Esophagus squamous epithelium (tissue), 5 donors: ENCODE results near the gene MICAL3. TPM values are rescaled to one million over a fixed set of nuclear protein-coding genes. Genes with fewer than 3 reads are reported as not detected.

Experiments used
- DNase-seq: peaks from one replicate; lab custom pipeline; 2025; lab: John Stamatoyannopoulos, UW
- H3K27ac ChIP-seq, 4 donors: fragments of 200-600 bp; sonication (generic); one replicate each; pipeline ENCODE4 v1.5.1; 2016 to 2019; ENCODE audit warnings: mild to moderate bottlenecking in 1 of 4
- H3K27me3 ChIP-seq, 4 donors: fragments of 200-600 bp; sonication (generic); 1 replicate in 3 of 4; 2 replicates in 1 of 4; pipeline versions ENCODE4 v1.5.1 to v1.6.0; 2017 to 2021; ENCODE audit warnings: antibody characterized with exemption in 1 of 4
- H3K36me3 ChIP-seq, 3 donors: fragments of 200-600 bp; sonication (generic); one replicate each; pipeline ENCODE4 v1.5.1; 2016 to 2019
- H3K4me1 ChIP-seq, 3 donors: fragments of 200-600 bp; sonication (generic); one replicate each; pipeline ENCODE4 v1.5.1; 2017 to 2019
- H3K4me3 ChIP-seq, 4 donors: fragments of 200-600 bp; sonication (generic); 1 replicate in 3 of 4; 2 replicates in 1 of 4; pipeline ENCODE4 v1.5.1; 2016 to 2019; ENCODE audit warnings: mild to moderate bottlenecking in 2 of 4, moderate library complexity in 1 of 4
- H3K9me3 ChIP-seq, 3 donors: fragments of 200-600 bp; sonication (generic); one replicate each; pipeline ENCODE4 v1.5.1; 2016 to 2019
- CTCF ChIP-seq, 6 experiments: fragments of 450-650 bp in 4 of 6; fragments of 200-600 bp in 2 of 6; sonication (generic) in 2 of 6; IDR thresholded peaks; one replicate each; pipeline ENCODE4 v1.5.1; 2016 to 2019; ENCODE audit warnings: antibody characterized with exemption in 6 of 6, mild to moderate bottlenecking in 4 of 6, moderate library complexity in 4 of 6
- POLR2A ChIP-seq, 4 donors: fragments of 450-650 bp; IDR thresholded peaks; one replicate each; pipeline ENCODE4 v1.6.1; 2017; ENCODE audit warnings: antibody characterized with exemption in 4 of 4, mild to moderate bottlenecking in 4 of 4, moderate library complexity in 3 of 4
- WGBS, 2 donors: methylation state at CpG; one replicate each; pipeline ENCODE4 v1.1.5; 2018; 5-methylcytosine and 5-hydroxymethylcytosine counted together
- intact Hi-C: fragments of 100-400 bp; cut with DNase I; formaldehyde crosslinking; loops from one replicate; pipeline ENCODE4 v1.15.0; 2022
- total RNA-seq, 4 donors: library from RNA; depleted of rRNA; stranded (reverse); fragments of >200 nt; gene quantifications; one replicate each; pipeline ENCODE4 v1.1.0, GENCODE V29; 2016
- donor health status: DM: yes; HTN: yes; CAD: no.

The MICAL3 gene
- total RNA-seq, 4 donors from 2014 or later: 11.2 to 30.9 (median 15.9) TPM

DNA sequence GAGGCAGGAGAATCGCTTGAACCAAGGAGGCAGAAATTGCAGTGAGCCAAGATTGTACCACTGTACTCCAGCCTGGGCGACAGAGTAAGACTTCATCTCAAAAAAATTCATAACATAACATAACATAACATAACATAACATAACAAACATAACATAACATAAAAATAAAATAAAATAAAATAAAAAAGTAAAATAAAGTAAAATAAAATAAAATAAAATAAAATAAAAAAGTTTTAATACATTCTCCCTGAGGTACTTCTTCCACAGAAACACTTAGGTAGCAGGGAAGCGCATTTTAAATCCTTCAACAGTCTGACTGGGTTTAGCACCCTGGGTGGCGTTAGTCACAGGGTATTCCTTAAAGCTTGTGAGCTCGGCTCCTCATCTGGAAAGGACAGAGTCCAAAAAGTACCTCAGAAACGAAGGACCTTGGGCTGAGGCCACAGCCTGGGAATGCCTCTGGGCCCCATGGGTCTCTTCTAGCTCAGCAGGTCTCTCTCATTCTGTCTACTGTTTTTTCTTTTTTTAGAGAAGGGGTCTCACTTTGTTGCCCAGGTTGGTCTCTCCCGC is 41.7 kb downstream of the MICAL3 start:
- peaks cover 10 to 56% (median 18%) of the 10 kb centered on the region in 3 donors for H3K4me1 ChIP-seq
- DNase-seq: no peak
- no peaks in the 10 kb centered on the region for H3K27me3 ChIP-seq
- 68 to 87% methylated on average over 7 of the region's 7 CpGs for WGBS, 2 donors
- H3K4me3 ChIP-seq: no peak overlapping the region
- no peak overlapping the region for H3K27ac ChIP-seq
- H3K9me3 ChIP-seq: no peaks in the 10 kb centered on the region
- intact Hi-C loops: no loop called here
- no peak for TF ChIP-seq POLR2A (IDR thresholded peaks at IDR 0.05)
- no peaks in the 10 kb centered on the region for H3K36me3 ChIP-seq

- Histone ChIP-seq H3K9me3 (no peaks in the 10 kb centered on the region), H3K27me3 (no peaks in the 10 kb centered on the region), H3K4me1 (peaks cover 10 to 47% (median 15%) of the 10 kb centered on the region in 3 donors), H3K4me3 (no peak overlapping the region), H3K36me3 (no peaks in the 10 kb centered on the region), H3K27ac (no peak overlapping the region)
- DNase-seq: no peak
- TF ChIP-seq CTCF (IDR thresholded peaks at IDR 0.05): no peak
- no peak for TF ChIP-seq POLR2A (IDR thresholded peaks at IDR 0.05)
- 87 to 90% methylated on average over 6 of the region's 6 CpGs for WGBS, 2 donors
- intact Hi-C loops: no loop called here
These were observed 42.9 kb downstream of the MICAL3 start for GRCh38 chr22:17981497-17981896.

DNA sequence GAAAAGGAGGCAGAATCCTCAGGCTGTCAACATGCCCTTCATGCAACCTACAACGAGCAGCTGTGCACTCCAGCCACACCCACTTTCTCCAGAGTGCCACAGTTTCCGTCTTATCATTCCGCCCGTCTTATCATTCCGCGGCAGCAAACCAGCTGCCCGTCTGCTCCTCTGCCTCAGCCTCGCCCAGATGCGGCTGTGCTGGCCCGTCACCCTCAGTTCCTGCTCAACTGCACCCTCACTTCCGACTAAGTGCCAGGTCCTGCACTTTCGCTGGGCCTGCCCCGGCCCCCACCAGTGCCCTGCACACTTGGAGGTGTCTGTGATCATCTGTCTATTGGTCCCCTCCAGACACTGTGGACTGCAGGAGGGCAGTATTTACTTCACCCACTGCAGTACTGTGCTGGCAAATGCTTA is 43.7 kb downstream of the MICAL3 start:
- H3K9me3 ChIP-seq: no peaks in the 10 kb centered on the region
- H3K4me3 ChIP-seq: peak overlapping the region in 2 of 4 donors; percentile 14 to 30
- H3K27ac ChIP-seq: peak overlapping the region in 2 of 4 donors; percentile 36 to 49
- H3K36me3 ChIP-seq: no peaks in the 10 kb centered on the region
- no peaks in the 10 kb centered on the region for H3K27me3 ChIP-seq
- intact Hi-C loops: no loop called here
- TF ChIP-seq POLR2A (IDR thresholded peaks at IDR 0.05) (no peak), CTCF (IDR thresholded peaks at IDR 0.05) (no peak)
- H3K4me1 ChIP-seq: peaks cover 10 to 40% (median 15%) of the 10 kb centered on the region in 3 donors
- no peak for DNase-seq
- 14 to 15% methylated on average over 13 of the region's 13 CpGs for WGBS, 2 donors

DNA sequence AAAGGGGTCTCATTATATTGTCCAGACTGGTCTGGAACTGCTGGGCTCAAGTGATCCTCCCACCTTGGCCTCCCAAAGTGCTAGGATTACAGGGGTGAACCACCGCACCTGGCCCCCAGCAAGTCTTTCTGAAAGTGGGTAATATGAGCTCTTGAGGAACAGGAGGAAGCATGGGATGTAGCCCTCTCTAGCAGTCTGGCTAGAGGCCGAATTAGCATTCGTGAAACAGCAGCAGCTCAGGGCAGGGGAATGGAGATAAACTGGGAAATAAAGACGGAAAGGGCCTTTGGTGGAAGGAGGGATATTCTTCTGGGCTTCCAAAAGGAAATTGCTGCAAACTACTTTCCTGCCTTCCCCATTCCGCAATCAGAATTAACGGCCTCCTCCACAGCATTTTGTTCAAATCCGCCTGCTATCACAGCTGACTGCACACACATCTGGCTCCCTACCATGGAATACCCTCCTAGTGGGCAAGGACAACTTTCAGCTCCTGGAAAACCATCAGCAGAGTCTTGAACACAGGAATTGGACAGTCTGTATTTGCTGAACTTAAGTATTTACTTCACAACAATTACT is 44.3 kb downstream of the MICAL3 start:
- TF ChIP-seq CTCF (IDR thresholded peaks at IDR 0.05) (no peak), POLR2A (IDR thresholded peaks at IDR 0.05) (no peak)
- H3K4me3 ChIP-seq: peak overlapping the region in 1 of 4 donors; percentile 30
- 59 to 65% methylated on average over 7 of the region's 7 CpGs for WGBS, 2 donors
- H3K27ac ChIP-seq: peak overlapping the region in 3 of 4 donors; percentile 11 to 49 (median 36)
- peaks cover 10 to 36% (median 15%) of the 10 kb centered on the region in 3 donors for H3K4me1 ChIP-seq
- no peaks in the 10 kb centered on the region for H3K27me3 ChIP-seq
- no peaks in the 10 kb centered on the region for H3K36me3 ChIP-seq
- H3K9me3 ChIP-seq: no peaks in the 10 kb centered on the region
- intact Hi-C loops: no loop called here
- DNase-seq: no peak

- no peak overlapping the region for H3K4me3 ChIP-seq
- H3K27me3 ChIP-seq: no peaks in the 10 kb centered on the region
- TF ChIP-seq CTCF (IDR thresholded peaks at IDR 0.05): no peak
- no peak for TF ChIP-seq POLR2A (IDR thresholded peaks at IDR 0.05)
- no peaks in the 10 kb centered on the region for H3K36me3 ChIP-seq
- H3K9me3 ChIP-seq: no peaks in the 10 kb centered on the region
- H3K27ac ChIP-seq: no peak overlapping the region
- intact Hi-C loops: no loop called here
- H3K4me1 ChIP-seq: peaks cover 10 to 54% (median 14%) of the 10 kb centered on the region in 3 donors
- no peak for DNase-seq
These were observed 46.3 kb downstream of the MICAL3 start for GRCh38 chr22:17978027-17978426.
